GM18909 (cell line): Measurements from ENCODE around the gene SPAG17.

Experiments
- ATAC-seq: cut with Tn5 transposase; IDR thresholded peaks from one replicate; pipeline ENCODE4 v1.9.1; 2021; ENCODE audit warnings: mild to moderate bottlenecking; ENCODE audit not compliant: unreplicated experiment, poor library complexity

SPAG17 gene

GRCh38 chr1:118185084-118185832 lies at the start of gene SPAG17:
Gene SPAG17, minus strand, starts transcription at chr1:118185228. Its CDS starts 71 bp downstream, at chr1:118185157.
- no peak for ATAC-seq

- no peak for ATAC-seq
These were observed 40.4 kb upstream of the SPAG17 start for GRCh38 chr1:118225471-118225870.

GRCh38 chr1:118223426-118223825 lies 38.4 kb upstream of the SPAG17 start:
- ATAC-seq, result no peak

- ATAC-seq, result no peak
These were observed 34.4 kb upstream of the SPAG17 start for GRCh38 chr1:118219438-118219837.

- ATAC-seq, result no peak
These were observed 32.3 kb upstream of the SPAG17 start for GRCh38 chr1:118217141-118217838.

- no peak for ATAC-seq
These were observed 29.8 kb upstream of the SPAG17 start for GRCh38 chr1:118214866-118215265.

- ATAC-seq, result no peak
These were observed 25.7 kb upstream of the SPAG17 start for GRCh38 chr1:118210723-118211110.

- ATAC-seq, result no peak
These were observed 25.2 kb upstream of the SPAG17 start for GRCh38 chr1:118210051-118210722.

GRCh38 chr1:118209648-118210047 lies 24.6 kb upstream of the SPAG17 start:
- ATAC-seq, result no peak

GRCh38 chr1:118206966-118207365 lies 21.9 kb upstream of the SPAG17 start:
- ATAC-seq, result no peak

- ATAC-seq, result no peak
These were observed 19.6 kb upstream of the SPAG17 start for GRCh38 chr1:118204648-118205047.

GRCh38 chr1:118204105-118204504 lies 19.1 kb upstream of the SPAG17 start:
- no peak for ATAC-seq

GRCh38 chr1:118202076-118202608 lies 17.1 kb upstream of the SPAG17 start:
- no peak for ATAC-seq

GRCh38 chr1:118201524-118201923 lies 16.5 kb upstream of the SPAG17 start:
- ATAC-seq, result no peak

GRCh38 chr1:118200836-118201235 lies 15.8 kb upstream of the SPAG17 start:
- ATAC-seq, result no peak

GRCh38 chr1:118190561-118190960 lies 5.5 kb upstream of the SPAG17 start:
- no peak for ATAC-seq

GRCh38 chr1:118189564-118189963 lies 4.5 kb upstream of the SPAG17 start:
- ATAC-seq, result no peak

GRCh38 chr1:118188411-118188810 lies 3.4 kb upstream of the SPAG17 start:
- ATAC-seq, result no peak

GRCh38 chr1:118186026-118186425 lies 998 bp upstream of the SPAG17 start:
- ATAC-seq, result no peak

GRCh38 chr1:118184739-118185083 lies 317 bp downstream of the SPAG17 start:
- no peak for ATAC-seq

- ATAC-seq, result no peak
These were observed 1.4 kb downstream of the SPAG17 start for GRCh38 chr1:118183586-118183985.
